Subcutaneous adipose tissue (tissue), 4 donors: Measurements from ENCODE around the gene PSMA6. TPM values are rescaled to one million over a fixed set of nuclear protein-coding genes. Genes with fewer than 3 reads are reported as not detected.

Experiments used
- total RNA-seq, 4 donors: library from RNA; depleted of rRNA; stranded (reverse); fragments of >200 nt; gene quantifications; one replicate each; pipeline ENCODE4 v1.1.0, GENCODE V29; 2016
- TF ChIP-seq, protein P1 (sequence below): fragments of 450-650 bp; IDR thresholded peaks from one replicate; pipeline ENCODE4 v1.5.1; 2016; ENCODE audit warnings: low read depth, mild to moderate bottlenecking, control low read depth, antibody characterized with exemption, moderate library complexity

PSMA6 gene
- total RNA-seq, 4 donors from 2014 or later, result 158 to 210 (median 166) TPM

DNA sequence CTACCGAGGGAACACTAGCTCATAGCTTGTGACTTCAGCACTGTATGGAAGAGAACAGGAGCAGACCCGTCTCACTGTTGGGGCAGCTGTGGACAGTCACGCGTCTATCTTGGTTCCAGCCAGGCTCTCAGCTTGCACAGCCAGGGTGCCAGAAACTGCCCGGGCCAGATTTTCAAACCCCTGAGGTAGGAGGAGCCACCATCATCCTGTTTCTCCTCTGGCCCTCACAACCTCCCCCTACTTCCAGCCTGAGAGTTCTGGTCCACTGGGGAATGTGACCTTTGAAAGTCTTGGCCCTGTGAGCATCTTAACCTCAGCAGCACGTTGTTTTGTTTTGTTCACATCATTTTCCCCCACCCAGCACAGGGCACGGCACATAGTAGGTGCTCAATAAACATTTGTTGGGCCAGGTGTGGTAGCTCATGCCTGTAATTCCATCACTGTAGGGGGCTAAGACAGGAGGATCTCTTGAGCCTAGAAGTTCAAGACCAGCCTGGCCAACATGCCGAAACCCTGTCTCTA is 50.4 kb downstream of the PSMA6 start:
- TF ChIP-seq, protein P1, sequence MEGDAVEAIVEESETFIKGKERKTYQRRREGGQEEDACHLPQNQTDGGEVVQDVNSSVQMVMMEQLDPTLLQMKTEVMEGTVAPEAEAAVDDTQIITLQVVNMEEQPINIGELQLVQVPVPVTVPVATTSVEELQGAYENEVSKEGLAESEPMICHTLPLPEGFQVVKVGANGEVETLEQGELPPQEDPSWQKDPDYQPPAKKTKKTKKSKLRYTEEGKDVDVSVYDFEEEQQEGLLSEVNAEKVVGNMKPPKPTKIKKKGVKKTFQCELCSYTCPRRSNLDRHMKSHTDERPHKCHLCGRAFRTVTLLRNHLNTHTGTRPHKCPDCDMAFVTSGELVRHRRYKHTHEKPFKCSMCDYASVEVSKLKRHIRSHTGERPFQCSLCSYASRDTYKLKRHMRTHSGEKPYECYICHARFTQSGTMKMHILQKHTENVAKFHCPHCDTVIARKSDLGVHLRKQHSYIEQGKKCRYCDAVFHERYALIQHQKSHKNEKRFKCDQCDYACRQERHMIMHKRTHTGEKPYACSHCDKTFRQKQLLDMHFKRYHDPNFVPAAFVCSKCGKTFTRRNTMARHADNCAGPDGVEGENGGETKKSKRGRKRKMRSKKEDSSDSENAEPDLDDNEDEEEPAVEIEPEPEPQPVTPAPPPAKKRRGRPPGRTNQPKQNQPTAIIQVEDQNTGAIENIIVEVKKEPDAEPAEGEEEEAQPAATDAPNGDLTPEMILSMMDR, result no peak

DNA sequence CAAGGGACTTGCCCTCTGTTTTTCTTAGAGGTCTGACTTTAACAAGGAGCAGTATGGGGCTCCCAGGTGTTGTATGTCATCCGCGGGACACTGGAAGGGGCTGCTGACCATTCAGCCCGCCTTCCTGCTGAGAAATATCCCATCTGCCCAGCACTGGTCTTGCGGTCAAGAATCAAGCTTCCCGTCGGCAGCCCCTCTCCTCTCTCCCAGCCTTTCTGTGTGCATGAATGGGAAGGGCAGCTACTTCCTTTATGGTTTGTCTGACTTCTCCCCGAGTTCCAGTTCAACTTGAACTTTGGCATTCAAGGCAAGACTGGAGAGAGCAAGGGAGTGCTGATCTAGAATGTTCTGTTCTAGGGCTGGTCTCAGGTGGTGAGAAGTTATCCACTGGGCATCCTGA is 51.5 kb downstream of the PSMA6 start:
- TF ChIP-seq, protein P1, result no peak

DNA sequence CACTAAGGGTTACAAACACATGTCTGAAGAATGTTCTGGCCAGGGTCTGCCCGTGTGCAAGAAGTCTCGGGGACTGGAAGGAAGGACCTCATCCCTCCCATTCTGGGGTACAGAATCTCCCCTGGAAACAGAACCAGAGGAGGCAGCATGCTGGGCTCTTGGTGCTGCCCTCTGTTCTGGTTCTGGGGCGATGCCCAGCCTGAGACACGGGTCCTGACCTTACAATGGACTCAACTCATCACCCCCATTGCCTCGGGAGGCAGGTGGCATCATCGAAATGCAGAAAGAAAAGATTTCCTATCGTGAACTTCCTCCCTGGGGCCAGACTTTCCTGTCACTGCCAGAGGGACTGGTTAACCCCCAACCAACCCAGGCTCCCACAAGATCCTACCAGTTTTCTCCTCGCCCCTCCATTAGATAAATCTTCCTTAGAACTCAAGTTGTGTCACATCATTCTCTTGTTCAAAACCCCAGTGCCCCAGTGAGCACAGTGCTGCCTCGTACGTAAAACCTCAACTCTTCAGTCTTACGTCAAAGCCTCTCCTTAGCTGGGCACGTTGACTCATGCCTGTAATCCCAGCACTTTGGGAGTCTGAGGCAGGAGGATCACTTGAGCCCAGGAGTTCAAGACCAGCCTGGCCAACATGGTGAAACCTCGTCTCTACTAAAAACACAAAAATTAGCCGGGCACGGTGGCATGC is 52.1 kb downstream of the PSMA6 start:
- TF ChIP-seq, protein P1, result no peak

DNA sequence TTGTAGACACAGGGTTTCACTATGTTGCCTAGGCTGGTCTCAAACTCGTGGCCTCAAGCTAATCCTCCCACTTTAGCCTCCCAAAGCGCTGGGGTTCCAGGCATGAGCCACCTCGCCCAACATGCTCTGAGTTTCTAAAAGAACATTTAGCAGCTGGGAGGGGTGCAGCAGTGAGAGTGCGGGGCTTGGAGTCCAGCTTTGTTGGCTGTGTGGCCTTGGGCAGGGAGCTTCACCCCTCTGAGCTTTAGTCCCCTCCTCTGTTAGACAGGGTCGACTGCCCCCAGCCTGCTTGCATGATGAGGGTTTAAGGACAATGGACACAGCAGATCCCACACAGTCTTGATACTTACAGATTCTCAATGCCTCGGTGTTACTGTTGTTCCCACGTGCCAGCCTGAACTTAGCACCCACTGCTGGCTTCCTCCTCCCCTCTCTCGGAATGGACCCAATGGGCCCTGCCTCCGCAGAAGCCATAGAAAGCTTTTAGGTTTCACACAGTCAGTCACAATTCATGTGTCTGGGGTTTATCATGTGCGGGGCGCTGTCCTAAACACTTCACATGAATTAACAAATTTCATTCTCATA is 54.6 kb downstream of the PSMA6 start:
- TF ChIP-seq, protein P1, result no peak

DNA sequence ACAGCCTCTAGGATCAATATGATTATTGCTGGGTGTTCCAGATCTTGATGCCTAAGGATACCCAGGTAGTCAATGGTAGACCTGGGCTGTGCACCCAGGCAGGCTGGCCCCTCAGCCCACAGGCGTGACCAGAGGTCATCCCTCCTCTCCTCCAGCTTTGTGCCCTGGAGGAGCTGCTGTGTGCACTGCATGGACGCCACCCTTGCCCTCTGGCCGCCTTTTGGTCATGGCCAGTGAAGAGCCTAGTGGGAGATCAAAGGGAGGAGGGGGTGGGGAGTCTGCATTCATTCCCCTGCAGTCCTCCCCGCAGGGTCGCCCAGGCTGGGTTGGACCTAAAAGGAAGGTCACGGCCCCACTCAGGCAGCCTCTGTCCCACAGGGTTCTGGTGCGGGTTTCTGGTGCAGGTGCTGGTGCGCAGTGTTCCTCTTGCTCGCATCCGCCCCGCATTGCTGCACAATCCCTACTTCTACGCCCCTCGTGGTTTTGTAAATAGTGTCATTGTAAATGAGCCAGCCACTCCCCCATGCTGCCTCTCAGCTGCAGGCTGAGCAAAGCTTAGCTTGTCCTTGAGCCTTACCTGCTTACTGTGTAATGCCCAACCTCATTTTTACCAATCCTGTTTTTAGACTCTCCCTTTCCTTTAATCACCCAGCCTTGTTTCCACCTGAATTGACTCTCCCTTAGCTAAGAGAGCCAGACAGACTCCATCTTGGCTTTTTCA is 55.3 kb downstream of the PSMA6 start:
- TF ChIP-seq, protein P1, result no peak

DNA sequence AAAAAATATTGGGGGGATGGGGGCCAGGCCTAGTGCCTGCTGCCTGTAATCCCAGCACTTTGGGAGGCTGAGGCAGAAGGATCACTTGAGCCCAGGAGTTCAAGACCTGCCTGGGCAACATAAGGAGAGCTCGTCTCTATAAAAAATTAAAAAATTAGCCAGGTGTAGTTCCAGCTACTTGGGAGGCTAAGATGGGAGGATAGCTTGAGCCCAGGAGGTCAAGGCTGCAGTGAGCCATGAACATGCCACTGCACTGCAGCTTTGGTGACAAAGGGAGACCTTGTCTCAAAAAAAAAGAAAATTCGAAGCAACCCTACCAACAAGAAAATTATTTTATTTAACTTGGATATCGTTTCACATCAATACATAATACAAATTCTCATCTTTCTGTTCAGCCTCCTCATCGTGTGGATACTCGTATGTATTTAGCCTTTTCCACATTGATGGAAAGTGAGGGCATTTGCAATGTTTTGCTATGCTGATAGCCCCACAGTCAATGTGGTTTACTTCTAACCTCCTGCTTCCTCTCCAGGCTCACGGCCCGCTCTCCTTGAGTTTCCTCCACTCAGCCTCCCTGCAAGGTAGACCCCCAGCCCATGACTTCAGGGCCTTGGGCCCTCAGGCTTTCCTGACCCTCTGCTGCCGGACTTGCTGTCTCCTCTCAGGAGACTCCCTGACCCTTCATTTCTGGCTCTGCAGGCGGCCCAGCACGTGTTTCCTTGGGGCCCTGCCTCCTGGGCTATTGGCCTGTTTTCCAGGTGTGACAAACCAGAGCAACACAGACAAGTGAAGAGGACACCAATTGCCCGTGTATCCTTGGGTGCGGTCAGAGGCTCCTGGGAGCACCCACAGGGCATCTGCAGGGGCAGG is 57.5 kb downstream of the PSMA6 start:
- TF ChIP-seq, protein P1, result no peak
